GM18873 (cell line): ENCODE data around the gene HPN.

ENCODE experiments used
- ATAC-seq: cut with Tn5 transposase; IDR thresholded peaks from one replicate; pipeline ENCODE4 v1.9.1; 2021; ENCODE audit warnings: mild to moderate bottlenecking, moderate library complexity, moderate number of reproducible peaks; ENCODE audit not compliant: unreplicated experiment, low FRiP score

The HPN gene

GRCh38 chr19:35059006-35059798 is 17.7 kb downstream of the HPN start:
- no peak for ATAC-seq

- no peak for ATAC-seq
These were observed 18.2 kb downstream of the HPN start for GRCh38 chr19:35059799-35060091.

GRCh38 chr19:35060160-35060855 is 18.8 kb downstream of the HPN start:
- ATAC-seq: no peak

- ATAC-seq: no peak
These were observed 20.3 kb downstream of the HPN start for GRCh38 chr19:35061583-35062373.

- ATAC-seq: no peak
These were observed 21.4 kb downstream of the HPN start for GRCh38 chr19:35062942-35063341.

- ATAC-seq: no peak
These were observed 22.7 kb downstream of the HPN start for GRCh38 chr19:35063940-35064818.

- ATAC-seq: no peak
These were observed 24.1 kb downstream of the HPN start for GRCh38 chr19:35065574-35065973.

- no peak for ATAC-seq
These were observed 24.6 kb downstream of the HPN start for GRCh38 chr19:35066121-35066520.

GRCh38 chr19:35066691-35067563 is 25.4 kb downstream of the HPN start:
- ATAC-seq: no peak

GRCh38 chr19:35068941-35069634 is 27.6 kb downstream of the HPN start:
- ATAC-seq: no peak

GRCh38 chr19:35069696-35070095 is 28.2 kb downstream of the HPN start:
- ATAC-seq: no peak

GRCh38 chr19:35070471-35070870 is 28.9 kb downstream of the HPN start:
- no peak for ATAC-seq

GRCh38 chr19:35073516-35073915 is 32.0 kb downstream of the HPN start:
- no peak for ATAC-seq

- no peak for ATAC-seq
These were observed 32.4 kb downstream of the HPN start for GRCh38 chr19:35073941-35074340.

GRCh38 chr19:35074426-35075201 is 33.1 kb downstream of the HPN start:
- no peak for ATAC-seq

- ATAC-seq: no peak
These were observed 33.9 kb downstream of the HPN start for GRCh38 chr19:35075202-35076025.

GRCh38 chr19:35076026-35076370 is 34.5 kb downstream of the HPN start:
- no peak for ATAC-seq
